Stimulated activated CD4-positive, alpha-beta T cell treated with anti-CD3 and anti-CD28 coated beads, Interleukin-4, amount 100 ng/mL, for 4 hours (primary cell): ENCODE data around the gene ATOX1.

Experiments used
- DNase-seq, 2 experiments: peaks; one replicate each; pipeline ENCODE4 v3.0.0-alpha.2; 2020

Gene ATOX1

DNA sequence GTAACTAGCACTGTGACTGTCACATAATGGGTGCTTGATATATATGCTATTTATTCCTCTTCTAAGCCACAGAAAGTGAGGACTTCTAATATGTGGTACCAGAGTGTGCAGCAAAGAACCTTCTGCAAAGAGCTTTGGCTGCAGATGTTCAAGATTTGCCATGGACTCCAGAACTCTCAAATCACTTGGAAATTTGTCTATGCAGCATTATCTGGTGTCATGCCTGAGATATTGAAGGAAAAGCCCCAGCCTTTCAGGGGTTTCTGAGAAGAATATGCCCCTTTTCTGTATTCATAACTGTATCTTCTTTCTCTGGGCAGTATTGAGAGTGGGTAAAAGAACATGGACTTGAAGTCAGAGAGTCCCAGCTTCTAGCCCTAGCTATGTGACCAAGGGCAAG, 8.5 kb upstream of the ATOX1 start:
- DNase-seq = no peak

- no peak for DNase-seq
These were observed 6.4 kb upstream of the ATOX1 start for GRCh38 chr5:151764801-151765200.

DNA sequence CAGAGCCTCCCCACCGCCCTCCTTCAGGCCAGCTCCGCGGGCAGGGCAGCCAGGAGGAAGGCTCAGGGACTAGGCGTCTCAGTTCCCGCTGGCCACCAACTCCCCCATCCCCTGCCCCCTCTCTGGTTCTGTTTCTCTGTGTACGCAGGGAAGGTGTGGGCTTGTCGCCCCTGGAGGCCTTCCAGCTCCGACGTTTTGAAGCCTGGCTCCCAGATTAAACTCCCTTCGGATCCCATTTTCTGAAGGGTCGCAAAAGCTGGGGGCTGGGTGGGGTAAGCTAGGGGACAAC, 346 bp downstream of the ATOX1 start:
- no peak for DNase-seq

GRCh38 chr5:151757233-151758140, 944 bp downstream of the ATOX1 start:
- DNase-seq = peak; percentile 24 to 42

DNA sequence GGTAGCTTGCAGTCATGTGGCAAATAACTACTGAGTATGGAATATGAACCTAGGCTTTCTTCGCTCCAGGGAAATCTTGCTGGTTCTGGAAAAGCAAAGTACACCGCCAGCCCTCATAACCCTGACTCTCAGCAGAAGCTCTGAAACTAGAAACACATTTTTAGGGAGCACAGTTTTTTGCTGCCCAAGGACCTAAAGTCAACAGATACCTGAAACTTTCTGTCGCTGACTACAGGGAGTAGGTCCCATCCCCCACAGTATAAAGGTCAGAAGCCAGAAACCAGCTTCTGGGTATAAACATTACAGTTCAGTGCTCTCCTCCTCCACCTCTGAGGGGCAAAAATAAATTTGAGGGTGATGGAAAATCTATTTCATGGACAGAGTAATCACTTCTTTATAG, 3.0 kb downstream of the ATOX1 start:
- DNase-seq = no peak

DNA sequence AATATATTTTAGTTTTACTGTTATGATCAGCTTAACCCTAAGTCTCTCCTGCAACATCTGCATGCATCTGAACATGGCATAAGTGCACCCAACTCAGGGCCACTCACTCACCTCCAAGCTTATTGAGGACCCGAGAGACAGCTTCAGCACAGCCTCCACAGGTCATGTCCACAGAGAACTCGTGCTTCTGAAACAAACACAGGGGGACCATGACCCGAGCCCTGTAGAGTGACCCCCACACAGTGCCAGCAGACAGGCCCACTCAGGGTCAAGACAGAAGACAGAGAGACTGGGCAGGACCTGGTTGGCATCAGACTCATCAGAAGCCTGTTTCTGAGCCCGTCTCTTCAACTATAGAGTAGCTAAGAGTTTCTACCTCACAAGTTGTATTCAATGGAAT, 6.8 kb downstream of the ATOX1 start:
- no peak for DNase-seq

GRCh38 chr5:151751091-151751490, 7.3 kb downstream of the ATOX1 start:
- no peak for DNase-seq

GRCh38 chr5:151750121-151750520, 8.3 kb downstream of the ATOX1 start:
- no peak for DNase-seq

DNA sequence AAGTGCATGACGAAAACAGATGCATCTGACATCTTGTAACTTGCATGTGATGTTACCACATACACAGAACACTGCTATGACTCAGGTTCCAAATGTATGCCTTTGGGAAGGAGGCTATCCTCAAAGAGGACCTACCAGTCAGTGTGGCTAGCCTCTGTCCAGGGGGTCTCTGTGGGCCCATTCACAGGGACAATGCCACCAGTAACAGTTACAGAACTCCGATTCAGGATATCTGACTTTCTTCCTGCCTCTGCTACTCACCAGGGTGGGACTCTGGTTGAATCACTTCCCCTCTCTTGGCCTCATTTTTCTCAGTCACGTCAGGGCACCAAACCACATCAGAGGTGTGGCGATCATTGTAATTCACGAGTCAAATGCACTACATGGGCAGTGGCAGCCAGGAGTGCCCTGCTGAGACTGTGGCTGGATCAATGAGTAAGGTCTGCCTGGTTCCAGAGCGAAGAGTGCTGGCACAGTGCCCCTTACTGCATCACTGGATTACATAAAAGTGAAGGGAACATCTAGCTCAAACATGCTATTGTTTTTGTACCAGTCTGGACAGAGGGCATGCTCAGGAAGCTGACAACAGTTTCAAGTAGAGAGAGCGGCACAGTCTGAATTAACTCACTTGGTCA, 13.2 kb downstream of the ATOX1 start:
- no peak for DNase-seq

GRCh38 chr5:151743530-151743929, 14.9 kb downstream of the ATOX1 start:
- DNase-seq = no peak

DNA sequence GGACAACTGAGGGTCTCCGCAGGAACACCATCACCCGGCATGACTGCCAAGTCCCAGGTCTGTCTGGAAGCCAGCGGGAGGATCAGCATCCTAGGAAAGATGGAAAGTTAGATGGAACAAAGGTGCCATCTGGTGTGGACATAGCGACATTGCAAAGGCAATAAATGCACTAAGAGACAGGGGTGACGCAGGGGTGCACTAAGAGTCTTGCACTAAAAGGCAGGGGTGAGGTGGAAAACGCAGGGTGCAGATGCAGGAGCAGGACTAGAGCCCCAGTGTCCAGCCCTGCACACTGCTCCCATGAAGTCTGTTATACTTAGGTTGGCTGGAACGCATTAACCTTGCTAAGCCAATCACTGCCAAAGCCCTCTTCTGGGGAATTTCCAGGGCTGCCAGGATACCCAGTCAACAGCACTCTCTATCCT, 15.5 kb downstream of the ATOX1 start:
- no peak for DNase-seq

DNA sequence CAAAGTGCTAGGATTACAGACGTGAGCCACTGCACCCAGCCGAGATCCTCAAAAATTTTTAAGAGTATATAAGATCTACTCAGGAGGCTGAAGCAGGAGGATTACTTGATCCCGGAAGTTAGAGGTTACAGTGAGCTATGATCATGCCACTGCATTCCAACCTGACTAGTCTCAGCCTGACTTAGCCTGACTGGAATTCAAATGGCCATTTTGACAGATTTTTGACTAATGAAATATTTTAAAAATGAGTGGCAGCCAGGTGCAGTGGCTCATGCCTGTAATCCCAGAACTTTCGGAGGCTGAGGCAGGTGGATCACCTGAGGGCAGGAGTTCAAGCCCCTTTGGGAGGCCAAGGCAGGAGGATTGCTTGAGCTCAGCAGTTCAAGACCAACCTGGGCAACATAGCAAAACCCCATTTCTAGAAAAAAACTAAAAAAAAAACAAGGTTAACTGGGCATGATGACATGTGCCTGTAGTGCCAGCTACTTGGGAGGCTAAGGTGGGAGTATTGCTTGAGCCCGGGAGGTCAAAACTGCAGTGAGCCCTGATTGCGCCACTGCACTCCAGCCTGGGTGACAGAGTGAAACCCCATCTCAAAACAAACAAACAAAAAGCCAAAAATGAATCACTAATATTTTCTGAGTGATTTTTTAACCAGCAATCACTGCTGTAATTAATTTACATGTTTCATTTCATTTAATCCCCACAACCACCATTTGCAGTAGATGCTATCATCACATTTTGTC, 16.6 kb downstream of the ATOX1 start:
- DNase-seq = no peak

DNA sequence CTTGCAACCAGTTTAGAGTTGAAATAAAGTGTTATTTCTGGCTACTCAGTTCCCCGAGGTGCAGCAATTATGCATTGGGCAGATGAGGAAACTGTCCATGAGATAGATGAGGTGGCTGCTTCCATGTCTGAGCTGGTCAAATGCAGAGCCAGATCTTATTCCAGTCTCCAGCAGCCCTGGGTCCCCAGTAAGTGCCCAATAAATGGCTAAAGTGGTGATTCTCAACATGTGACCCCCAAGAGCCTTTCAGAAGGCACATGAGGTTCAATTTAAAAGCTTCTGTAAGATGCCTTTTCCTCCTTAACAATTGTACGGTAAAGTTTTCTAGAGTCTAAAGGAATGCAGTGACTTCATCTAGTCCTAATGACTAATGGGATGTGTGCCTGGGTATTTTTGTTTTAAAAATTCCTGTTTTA, 17.5 kb downstream of the ATOX1 start:
- no peak for DNase-seq

GRCh38 chr5:151740336-151740942, 18.0 kb downstream of the ATOX1 start:
- peak; percentile 27 to 35 for DNase-seq

- no peak for DNase-seq
These were observed 18.5 kb downstream of the ATOX1 start for GRCh38 chr5:151739939-151740335.

DNA sequence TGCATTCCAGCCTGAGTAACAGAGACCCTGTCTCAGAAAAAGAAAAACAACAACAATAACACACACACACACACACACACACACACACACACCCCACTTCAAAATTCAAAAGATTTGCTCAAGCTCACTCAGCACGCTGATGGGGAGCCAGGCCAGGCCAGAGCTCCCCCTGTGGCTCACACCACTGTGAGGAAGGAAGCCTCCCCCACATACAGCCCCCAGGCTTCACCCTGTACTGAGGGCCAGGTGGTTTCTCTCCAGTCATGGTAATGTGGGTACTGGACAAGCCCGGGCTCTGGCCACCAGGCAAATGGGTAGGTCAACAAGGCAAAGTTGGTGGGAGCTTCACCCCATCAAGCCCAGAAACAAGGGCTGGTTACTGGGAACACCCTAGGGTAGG, 19.0 kb downstream of the ATOX1 start:
- no peak for DNase-seq

DNA sequence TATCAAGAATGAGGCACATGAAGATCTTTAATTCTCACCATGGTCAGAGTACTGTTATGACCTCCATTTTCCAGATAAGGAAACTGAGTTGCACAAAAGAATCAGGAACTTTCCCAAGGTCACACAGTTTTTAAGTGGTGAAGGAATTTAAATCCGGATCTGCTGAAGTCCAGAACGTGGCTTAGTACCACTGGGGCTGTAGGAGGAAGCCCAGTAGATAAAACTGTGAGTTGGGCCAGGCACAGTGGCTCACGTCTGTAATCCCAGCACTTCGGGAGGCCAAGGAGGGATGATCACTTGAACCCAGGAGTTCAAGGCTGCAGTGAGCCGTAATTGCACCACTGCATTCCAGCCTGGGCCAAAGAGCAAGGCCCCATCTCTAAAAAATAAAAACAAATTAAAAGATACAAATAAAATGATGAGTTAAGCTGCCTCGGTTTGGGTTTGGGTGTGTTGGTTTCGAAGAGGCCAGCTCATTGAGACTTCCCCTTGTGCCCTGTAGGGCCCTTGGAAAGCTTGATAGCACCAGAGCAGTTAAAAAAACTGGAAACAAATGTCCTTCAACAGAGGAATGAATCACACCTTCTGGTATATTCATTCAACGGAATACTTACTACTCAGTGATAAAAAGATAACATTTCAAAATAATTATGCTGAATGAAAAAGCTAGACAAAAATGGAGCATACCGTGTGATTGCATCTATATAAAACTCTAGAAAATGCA, 20.1 kb downstream of the ATOX1 start:
- no peak for DNase-seq

DNA sequence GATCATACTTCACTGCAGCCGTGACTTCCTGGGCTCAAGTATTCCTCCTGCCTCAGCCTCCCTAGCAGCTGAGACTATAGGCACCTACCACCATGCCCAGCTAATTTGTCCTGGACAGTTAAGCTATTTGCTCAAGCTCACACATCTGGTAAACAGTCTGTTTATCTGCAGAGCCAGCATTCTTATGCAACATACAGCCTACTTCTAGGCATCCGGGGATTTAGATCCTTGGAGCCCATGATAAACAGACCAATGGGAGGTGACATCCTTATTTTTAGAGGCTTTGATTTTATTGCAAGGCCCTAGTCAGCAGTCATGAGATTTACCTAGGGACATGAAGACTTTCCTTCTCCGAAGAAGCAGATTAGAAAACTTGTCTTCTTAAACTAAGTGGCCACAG, 21.0 kb downstream of the ATOX1 start:
- DNase-seq = no peak

- DNase-seq = no peak
These were observed 22.8 kb downstream of the ATOX1 start for GRCh38 chr5:151735646-151736045.

GRCh38 chr5:151734064-151734408, 24.4 kb downstream of the ATOX1 start:
- DNase-seq = no peak

GRCh38 chr5:151733358-151734063, 24.9 kb downstream of the ATOX1 start:
- DNase-seq = no peak

- DNase-seq = no peak
These were observed 28.1 kb downstream of the ATOX1 start for GRCh38 chr5:151730381-151730780.
